GM19035 (cell line): ENCODE data around the gene TNIK.
"Not testable (repeated sequence)": the region's sequence is repeated elsewhere in the genome, so short reads cannot be mapped to it uniquely, and the experiment has no call there.

Experiments used
- ATAC-seq: cut with Tn5 transposase; IDR thresholded peaks from one replicate; pipeline ENCODE4 v1.9.1; 2021; ENCODE audit not compliant: unreplicated experiment

TNIK gene

DNA sequence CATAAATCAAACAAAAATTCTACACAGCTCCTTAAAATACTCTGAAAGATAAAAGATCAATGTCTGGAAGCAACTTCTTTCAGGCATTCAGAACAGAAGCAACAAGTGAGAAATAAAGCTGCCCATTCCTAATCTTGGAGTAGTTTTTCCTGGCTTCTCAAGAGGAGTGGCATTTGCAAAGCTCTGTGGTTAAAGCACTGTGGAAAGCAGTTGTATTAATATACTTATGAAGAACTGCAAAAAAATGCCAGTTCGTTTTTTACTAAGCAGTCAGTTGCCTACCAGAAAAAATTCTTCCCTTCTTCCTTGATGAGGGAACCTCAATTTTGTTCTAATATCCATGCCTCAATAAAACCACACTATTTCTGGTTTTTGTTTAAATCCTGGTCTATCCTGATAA, 197.8 kb downstream of the TNIK start:
- ATAC-seq: no peak

DNA sequence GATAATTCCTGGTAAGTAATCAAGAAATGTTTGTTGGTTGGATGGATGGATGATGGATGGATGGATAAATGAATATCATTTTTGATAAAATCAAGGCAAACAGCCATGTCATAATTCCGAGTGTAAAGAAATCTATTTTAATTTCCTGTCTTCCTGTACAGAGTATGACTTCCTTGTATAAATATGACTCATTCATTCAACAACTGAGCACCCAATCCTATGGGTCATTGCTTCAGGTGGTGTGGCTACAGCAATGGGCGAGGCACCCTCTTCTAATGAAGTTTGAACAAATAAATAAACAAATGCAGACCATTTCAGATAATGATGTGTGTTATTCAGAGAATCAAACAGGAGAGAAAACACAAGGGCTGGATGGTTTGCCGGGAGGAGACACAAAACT, 198.7 kb downstream of the TNIK start:
- no peak for ATAC-seq

DNA sequence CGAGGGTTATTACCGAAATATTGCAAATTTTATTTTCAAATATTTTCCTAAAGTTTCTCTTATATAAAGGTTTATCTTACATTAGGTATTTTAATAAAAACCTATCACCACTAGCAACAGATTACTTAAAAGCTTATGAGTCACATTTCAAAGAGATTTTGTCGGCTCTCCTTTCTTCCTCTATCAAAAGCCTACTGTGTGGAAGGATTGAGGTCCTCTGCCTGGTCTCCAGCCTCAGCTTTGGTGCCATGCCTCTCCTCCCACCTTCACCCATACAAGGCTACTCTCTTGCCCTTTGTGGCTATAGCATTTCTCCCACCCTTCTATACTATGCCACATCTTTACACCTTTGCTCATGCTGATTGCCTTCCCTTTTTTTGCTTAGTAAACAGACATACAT, 199.3 kb downstream of the TNIK start:
- no peak for ATAC-seq

DNA sequence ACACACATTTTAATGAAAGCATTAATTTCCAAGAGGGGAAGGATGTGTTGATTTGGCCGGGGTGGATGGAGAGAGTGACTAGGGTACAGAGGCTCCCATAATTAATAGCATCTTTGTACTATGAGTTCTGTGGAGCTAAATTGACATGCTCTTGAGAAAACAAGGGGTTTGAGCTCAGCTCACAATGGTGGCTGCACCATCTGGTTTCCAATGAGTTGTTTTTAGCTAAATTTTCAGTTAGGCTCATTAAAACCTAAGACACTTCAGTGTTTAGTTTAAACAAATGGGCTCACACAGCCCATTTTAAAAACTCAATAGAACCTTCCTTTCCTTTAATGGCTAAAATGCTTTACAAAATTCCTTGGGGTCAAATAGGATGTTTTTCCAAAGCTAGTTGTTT, 199.7 kb downstream of the TNIK start:
- no peak for ATAC-seq

DNA sequence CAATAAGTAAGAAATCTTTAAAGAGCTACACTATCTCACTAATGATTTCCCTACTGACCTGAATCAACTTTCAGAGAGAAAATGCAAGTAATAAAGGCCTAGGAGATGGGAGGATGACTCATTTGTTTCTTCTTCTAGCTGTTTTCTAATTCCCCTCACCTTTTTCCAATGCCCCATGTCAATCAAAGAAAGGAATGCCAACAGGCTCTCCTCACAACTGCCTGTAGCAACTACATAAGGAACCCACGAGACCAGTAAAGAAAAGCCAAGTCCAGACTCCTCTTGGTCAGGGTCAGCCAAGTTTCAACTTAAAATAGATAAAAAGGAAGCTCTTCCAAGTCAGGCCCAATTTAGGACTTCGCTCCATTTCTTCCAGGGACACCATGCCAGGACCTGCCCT, 201.9 kb downstream of the TNIK start:
- ATAC-seq: no peak

DNA sequence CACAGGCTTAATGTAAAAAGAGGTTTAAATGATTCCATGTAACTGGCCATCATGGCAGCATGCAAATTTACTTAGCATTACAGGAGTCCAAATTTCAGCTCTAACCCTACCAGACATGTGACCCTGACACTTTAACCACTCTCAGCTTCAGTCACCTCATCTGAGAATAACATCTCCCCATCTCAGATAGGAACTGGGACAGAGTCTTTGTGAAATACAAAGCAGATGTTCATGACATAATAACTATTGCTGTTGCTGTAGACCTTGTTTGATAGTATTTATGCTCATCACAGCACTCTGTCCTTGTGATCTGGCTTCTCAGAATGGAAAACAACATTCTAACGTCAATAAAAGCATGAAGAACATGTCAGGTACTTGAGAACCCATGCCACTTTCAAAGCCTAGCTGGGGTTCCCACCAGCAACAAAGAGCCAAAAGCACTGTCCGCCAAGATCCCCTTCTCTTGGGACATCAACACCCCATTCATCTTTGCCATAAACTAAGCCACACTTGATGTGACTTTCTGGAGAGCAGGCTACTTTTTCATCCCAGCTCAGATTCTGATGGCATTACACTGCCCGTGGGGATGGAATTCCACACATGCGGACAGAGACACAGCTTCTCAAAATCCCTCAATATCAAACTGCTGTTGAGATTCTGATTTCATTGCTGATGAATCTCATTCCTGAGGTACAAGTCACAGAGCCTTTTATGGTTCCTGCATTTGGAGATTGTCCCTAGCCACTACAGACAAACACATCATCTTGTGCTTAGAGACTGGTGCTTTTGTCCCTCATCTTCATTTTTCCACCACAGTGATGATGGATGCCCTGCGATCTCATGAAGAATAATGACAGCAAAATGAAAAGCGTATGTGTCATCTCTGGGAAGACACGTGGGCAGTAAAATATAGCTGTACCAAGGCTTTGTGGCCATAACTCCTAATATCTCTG, 202.7 kb downstream of the TNIK start:
- peak; percentile 76 for ATAC-seq

DNA sequence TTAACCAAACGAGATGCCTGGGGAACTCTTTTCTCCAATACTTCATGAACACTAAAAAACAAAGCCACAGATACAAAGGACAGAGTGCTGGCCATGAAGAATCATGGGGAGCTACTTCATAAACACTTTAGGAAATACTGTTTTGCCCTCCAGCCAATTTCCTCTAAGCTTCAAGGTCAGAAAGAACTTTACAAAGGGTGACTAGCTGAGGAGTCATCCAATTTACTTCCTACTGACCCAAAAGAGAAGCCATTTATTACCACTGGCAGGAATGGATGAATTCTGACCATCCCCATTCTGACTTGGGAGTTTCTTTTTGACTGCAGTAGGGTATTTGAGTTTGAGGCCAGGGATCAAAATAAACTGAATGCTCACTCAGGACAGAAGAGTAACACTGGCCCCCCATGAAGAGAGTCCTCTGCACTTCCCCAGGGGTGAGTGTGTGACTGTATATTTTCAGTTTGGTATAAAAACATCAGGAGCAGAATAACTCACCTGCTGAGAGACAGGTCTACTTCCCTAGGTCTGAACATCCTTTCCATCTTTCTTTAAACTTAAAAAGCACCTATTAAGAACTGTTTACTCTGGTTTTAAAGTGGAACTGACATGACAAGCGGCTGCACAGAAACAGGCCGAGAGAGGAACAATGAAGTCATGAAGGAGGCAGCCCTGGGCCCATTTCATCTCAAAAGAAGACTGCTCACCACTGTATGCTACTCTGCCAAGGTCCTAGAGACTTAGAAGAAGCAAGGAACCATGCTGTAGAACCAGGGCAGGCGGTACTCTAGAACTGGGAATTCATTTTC, 203.6 kb downstream of the TNIK start:
- ATAC-seq: peak; percentile 18

DNA sequence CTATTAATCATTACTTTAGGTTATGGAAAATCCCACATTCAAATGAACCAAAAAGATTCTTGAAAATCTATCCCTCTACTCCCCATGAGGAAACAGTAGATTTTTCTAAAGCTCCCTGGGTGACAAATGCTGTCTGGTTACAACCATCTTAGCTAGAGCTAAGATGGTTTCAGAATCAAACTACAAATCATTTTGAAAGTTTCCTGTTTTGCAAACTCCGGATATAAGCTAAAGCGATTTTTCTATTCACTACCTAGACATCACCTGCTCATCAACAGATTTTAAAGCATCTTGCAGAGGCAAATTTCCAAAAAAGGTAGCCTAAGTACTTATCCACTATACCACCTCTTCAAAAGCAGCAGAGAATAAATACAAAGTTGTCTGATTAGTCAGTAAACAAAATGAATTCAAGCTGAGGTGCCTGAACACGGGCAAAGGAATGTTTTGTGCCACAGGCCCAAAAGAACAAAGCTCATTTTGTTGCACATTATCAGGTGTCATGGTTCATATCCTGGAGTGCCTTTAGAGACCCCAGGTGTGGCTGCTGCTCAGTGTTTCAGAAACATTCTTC, 204.9 kb downstream of the TNIK start:
- ATAC-seq: peak; percentile 45

DNA sequence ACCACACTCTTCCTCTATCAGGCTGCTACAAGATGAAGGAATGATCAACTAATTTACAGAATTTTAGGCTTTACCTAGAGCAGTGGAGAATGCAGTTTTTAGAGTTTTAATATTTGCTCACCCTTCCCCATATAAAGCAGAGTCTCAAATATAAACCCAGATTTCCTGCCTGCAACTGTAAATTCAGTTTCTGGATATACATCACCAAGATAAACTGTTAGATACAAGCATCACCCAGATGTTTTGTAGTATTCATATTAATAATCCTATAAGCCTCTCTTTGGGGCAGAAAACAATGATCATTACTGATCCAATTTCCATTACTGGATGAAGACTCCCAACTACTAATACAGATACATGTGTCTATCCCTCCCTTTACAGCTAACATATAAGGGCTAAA, 205.9 kb downstream of the TNIK start:
- ATAC-seq: no peak

DNA sequence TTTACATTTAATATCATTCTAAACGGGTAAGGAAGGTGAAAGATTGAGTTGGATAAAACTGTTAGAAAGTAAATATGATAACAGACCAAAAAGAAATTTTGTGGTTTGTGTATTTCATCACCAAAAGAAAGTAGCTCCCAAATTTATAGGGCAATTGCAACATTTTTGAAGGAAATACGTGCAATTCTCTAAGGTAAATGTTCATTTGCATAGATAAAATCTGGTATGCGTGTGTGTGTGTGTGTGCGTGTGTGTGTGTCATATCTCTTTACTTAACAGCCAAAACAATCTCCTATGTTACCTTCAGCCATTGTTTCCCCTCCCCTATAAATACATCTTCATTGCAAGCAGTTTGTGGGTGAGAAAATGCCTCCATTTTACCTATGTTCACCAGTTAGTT, 208.4 kb downstream of the TNIK start:
- no peak for ATAC-seq

DNA sequence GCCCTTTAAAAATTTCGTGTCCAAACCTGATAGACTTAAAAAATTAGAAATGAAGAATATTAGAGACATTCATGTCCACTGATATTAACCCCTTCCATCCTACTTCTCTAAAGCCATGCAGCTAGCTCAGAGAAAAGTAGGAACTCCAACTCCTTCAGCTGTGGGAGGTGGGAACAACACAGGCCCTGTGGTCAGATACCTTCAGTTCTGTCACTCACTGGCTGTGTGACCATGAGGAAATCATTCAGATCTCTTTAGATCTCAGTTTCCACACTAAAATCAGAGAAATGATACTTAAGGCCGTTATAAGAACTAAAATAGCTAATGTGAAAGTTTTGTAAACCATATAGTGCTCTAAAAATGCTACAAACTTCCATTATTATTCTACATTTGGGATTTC, 209.8 kb downstream of the TNIK start:
- no peak for ATAC-seq

DNA sequence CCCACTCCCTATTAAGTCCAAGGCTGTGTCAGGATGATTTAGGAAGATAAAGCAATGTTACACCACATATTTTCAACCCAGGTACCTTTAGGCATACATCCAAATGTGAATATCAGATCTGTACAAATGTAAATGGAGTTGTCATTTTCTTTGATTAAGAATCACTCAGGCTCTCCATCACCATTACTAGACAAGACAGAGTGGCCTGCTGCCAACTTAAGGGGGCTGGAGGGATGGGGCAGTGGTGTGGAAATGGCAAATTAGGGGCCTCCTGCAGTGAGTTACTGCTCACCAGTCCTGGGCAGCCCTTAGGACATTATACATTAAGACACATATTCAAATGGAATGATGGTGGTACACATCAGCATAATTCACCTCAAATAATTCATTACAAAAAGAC, 211.0 kb downstream of the TNIK start:
- ATAC-seq: peak; percentile 8

DNA sequence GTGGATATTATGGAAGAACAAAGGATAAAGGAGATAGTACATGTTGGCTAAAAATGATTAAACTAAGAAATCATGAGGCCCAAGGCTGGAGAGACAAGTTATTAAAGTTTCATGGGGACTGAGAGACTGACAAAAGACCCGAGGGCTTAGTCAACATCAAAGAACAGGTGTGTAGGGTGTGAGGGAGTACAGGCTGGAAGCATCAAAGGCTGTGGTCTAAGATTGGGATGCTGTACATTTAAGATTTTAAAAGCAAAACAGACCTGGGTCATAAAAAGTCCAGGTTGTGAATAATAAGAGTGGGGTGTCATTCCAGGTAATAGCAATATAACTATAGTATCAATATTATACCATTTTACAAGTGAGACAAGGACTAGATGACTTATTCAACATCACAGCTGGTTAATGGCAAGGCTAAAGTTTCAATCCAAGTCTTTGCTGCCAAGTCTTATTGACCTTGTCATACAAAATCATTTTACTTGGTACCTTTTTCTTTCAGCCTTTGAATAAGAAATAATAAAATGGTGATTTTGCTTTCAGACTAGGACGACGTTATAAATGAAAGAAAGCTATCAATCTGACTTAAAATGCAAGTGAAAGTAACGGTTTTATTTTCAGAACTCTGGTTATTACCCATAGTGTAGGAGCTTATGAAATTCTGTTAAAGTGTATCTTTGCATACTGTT, 211.6 kb downstream of the TNIK start:
- ATAC-seq: peak; percentile 87

DNA sequence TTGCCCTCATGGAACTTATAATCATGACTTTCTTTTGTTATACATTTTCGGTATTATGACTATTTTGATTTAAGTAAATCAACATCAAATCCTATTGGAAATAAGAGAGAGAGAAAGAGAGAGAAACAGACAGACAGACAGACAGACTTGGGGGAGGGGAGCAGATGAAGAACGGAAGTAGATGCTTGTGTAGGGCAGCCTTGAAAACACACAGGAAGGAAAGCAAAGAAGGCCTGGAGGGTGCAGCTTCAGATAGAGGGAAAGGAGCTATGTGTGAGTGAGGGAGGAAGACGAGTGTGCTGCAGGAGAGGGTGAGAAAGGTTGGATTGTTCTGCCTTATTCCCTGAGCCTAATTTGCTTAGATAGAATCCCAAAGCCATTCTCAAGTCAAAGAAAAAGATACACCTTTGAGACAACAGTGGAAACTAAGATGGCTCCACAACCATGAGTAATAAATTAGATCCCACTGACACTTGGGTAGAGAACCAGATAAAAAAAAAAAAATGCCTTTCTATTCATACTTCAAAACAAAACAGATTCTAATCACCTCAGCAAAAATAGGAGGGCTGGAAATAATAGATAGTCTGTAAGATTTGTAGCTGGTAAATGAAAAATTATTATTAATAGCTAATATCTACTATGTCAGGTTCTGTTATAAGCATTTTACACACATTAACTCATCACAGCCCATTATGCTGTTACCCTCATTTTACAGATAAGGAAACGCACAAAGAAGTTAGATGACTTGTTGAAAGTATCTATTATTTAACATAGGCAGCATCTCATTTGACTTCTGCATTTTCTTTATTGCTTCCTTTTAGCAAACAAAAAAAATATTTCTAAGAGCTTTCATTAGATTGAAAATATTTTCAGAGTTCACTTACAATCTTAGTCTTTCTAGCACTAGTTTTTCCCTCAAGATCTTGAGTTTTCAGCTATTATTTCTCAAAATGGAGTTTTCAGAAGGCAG, 214.1 kb downstream of the TNIK start:
- ATAC-seq: no peak

DNA sequence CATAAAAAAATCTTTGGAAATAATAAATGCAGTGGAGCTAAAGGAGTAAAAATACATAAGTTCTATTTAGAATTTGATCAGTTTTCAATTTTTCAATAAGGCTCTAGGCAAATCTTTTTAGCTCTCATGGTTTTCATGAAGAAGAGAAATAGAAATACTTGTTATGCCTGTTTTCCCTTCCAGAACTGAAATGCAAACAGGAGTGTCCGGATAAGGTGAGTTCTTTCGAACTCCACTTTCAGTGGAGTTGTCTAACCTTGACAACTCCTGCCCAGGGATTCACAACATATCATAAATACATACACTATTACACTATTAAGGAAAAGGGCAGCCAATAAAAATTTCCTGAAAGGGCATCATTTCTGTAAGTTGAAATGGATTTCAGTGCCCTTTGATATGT, 217.3 kb downstream of the TNIK start:
- ATAC-seq: no peak

DNA sequence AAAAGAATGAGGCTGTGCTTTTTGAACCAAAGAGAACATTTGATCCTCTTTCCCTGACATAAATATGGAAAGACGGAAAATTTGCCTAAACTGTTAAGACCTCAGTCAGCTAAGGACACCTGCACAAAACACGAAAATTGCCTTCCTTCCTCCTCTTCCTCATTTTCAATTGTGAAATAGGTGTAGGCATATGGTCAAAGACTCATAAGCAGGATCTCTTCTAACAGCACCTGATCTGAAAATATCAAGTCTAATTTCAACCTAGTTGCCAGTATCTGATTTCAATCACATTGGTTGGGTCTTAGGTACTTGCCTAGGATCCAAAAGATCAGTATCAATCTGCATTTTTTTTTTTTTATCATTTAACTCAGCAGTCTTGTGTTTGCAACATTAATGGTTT, 218.0 kb downstream of the TNIK start:
- ATAC-seq: no peak

DNA sequence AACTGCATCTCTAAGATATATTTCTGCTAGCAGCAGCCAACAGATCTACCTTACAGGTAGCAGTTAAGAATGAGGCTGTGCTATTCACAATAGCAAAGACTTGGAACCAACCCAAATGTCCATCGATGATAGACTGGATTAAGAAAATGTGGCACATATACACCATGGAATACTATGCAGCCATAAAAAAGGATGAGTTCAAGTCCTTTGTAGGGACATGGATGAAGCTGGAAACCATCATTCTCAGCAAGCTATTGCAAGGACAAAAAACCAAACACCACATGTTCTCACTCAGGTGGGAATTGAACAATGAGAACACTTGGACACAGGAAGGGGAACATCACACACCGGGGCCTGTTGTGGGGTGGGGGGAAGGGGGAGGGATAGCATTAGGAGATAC, 218.6 kb downstream of the TNIK start:
- ATAC-seq: not testable (repeated sequence)

DNA sequence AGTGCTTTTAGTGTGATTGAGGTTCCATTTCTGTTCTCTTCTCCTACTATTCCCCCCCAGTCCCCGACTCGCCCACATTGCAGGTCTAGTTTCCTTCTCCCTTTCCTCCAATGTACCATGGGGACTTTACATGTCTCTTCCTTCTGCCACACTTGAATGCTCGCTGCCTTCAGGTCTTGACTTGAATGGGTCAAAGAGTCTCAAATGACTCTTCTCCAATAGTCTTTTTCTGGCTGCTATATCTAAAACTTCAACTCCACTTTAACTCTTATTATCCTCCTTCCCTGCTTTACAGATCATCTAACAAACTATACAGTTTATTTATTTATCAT, 219.7 kb downstream of the TNIK start:
- no peak for ATAC-seq

DNA sequence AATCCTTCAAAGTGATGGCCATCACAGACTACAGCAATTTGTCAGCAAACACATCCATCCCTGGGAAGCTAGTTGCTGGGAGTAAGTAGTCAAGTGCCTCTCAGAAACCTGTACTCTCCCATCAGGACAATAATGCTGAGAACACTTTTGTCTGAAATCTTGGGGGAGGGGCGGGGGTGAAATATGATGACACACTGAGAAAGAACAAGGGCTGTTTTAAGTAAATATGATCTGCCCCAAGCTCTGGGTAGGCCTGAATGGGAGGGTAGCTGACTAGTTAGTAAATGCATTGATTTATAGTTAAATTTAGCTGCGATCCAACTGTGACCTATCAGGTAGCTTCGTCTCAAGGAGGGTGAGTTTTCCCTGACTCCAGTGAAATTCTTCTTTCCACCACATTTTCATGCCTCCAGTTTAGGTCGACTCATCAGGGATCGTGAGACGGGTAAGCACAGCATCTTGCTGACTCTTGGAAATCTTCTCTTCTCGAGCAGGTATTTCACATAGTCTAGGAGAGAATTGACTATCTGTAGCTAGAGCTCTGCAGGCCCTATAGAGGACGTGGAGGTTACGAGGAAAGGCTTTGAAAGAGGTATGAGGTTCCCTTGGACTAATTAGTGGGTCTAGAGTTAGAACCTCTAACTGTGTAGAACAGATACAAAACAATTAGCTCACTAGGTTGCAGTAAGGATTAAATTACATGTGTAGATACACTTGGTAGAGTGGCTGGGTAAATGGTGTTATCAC, 220.3 kb downstream of the TNIK start:
- ATAC-seq: no peak

DNA sequence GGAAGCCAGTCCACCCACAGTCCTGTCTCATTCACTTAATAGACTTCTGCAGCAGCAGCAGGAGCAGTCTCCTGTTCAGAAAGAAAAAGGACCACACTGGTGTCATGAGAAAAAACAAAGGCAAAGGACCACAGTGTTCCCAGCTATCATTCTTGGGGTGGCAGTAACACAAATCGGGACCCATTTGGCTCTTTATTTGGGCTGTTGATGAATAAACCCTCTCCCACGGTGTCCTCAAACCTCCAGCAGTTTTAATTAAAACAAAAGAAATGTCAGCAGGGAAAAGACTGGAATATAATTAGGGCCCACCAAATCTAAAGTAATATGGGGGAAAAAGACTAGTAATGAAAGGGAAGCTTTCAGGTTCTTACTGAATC, 223.2 kb downstream of the TNIK start:
- no peak for ATAC-seq
